CD4-positive, alpha-beta T cell treated with Interleukin-2 at 100 ng/mL for 4 hours (primary cell): ENCODE measurements around the gene IFNE.

Experiments
- DNase-seq: peaks from one replicate; pipeline ENCODE4 v3.0.0-alpha.2; 2020; ENCODE audit warnings: low spot score

The IFNE gene, protein sequence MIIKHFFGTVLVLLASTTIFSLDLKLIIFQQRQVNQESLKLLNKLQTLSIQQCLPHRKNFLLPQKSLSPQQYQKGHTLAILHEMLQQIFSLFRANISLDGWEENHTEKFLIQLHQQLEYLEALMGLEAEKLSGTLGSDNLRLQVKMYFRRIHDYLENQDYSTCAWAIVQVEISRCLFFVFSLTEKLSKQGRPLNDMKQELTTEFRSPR

DNA sequence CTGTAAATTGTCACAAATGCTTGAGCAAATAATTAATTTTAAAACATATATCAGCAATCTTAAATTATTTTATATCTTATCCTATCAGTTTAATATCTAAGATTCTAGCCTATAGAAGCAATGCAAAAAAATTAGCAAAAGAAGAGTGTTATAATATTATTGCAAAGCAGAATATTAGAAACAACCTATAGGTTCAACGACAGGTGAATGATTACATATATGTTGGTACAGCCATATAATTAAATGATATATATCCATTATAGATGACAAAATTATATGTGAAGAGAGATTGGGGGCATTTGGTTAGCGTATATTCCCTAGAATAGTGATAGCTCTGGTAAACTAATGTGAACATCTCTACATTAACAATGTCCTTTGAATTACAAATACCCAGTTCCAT lies at the start of gene IFNE:
Gene IFNE (minus strand): TSS at position 101 of the 400 bp plus-strand sequence. CDS start 619 bp downstream, outside the sequence.
- DNase-seq: no peak

- DNase-seq: no peak
These were observed 46.2 kb upstream of the IFNE start for GRCh38 chr9:21528123-21528808.

DNA sequence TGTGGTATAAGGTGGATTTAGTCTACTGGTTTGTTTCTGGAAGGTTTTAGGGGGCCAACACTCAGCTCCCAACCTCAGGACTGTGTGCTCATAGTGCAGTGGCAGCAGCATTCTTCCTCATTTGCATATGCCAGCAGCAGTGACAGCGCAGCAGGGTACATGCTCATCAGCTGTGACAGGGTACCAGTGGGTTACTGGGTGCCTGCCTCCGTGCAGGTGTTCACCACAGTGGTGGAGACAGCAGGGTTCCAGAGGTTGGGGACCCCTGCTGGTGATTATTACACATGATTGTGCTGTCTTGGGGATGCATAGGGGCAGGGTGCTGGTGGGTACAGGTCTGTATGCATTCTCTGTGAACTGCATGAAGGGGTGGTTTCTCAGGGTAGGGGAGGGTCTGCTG lies 45.5 kb upstream of the IFNE start:
- no peak for DNase-seq

- DNase-seq: no peak
These were observed 43.1 kb upstream of the IFNE start for GRCh38 chr9:21525174-21525573.

- DNase-seq: no peak
These were observed 42.2 kb upstream of the IFNE start for GRCh38 chr9:21524099-21524830.

GRCh38 chr9:21523021-21524014 lies 41.2 kb upstream of the IFNE start:
- DNase-seq: no peak

DNA sequence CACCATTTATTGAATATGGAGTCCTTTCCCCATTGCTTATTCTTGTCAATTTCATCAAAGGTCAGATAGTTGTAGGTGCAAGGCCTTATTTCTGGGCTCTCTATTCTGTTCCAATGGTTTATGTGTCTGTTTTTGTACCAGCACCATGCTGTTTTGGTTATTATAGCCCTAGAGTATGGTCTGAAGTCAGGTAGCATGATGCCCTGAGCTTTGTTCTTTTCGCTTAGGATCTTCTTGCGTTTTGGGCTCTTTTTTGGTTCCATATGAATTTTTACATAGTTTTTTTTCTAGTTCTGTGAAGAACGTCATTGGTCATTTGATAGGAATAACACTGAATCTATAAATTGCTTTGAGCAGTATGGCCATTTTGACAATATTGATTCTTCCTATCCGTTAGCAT lies 40.2 kb upstream of the IFNE start:
- no peak for DNase-seq

DNA sequence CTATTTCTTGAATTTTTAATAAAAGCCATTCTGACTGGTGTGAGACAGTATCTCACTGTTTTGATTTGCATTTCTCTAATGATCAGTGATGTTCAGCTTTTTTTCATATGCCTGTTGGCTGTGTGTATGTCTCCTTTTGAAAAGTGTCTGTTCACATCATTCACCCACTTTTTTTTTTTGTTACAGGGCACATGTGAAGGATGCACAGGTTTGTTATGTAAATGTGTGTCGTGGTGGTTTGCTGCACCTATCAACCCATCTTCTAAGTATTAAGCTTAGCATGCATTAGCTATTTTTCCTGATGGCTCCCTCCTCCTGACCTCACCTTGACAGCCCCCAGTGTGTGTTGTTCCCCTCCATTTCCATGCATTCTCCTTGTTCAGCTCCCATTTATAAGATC lies 39.3 kb upstream of the IFNE start:
- DNase-seq: no peak

GRCh38 chr9:21520501-21521228 lies 38.6 kb upstream of the IFNE start:
- DNase-seq: no peak

GRCh38 chr9:21519855-21520434 lies 37.8 kb upstream of the IFNE start:
- no peak for DNase-seq

- no peak for DNase-seq
These were observed 34.7 kb upstream of the IFNE start for GRCh38 chr9:21516796-21517195.

DNA sequence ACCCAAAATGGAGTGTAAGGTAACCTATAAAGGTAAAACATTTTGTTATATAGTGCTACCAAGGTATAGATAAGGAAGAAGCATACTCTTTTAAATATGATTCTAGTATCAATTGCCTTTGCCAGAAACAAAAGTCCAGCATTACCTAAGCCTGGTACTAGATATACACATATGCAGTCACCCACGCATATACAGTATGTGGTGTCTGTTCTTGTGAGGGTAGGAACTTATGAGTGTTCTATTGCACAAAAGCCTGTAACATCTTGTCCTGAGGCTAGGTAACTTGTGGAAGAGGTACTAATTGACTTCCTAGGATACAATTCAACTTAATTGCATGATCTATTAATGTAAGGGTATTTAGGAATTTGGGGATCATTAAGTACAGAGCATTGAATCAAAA lies 31.3 kb upstream of the IFNE start:
- DNase-seq: no peak

GRCh38 chr9:21510806-21511205 lies 28.7 kb upstream of the IFNE start:
- DNase-seq: no peak

DNA sequence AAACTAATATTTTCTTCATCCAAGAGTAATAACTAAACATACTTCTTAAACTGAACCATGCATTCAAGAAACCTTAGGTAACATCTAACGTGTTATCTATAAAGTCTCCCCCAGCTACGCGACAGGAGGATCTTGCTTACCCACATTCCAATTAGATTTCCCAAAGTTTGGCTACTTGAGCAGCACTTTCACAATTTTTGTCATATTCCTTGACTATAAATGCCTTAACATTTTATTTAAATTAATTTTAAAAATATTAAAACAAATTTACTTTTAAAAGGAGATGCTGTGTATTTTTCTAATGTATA lies 25.3 kb upstream of the IFNE start:
- no peak for DNase-seq

- no peak for DNase-seq
These were observed 24.7 kb upstream of the IFNE start for GRCh38 chr9:21506626-21507482.

GRCh38 chr9:21505425-21506179 lies 23.5 kb upstream of the IFNE start:
- no peak for DNase-seq

DNA sequence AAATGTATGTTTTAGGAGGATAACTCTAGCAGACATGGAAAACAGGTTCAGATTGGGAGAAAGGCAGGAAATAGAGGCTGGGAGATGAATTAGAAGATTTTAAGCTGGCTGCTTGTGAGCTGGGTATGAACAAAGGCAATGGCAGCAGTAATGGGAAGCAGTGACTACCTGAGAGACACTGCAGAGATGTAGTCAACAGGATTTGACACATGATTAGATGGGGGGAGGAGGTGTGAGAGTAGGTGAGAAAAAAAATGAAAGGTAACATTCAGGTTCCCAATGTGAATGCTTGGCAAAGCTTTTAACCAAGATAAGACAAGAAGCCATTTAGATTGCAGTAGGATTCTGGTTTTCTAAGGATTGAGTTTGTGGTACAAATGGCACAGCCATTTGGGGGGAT lies 22.8 kb upstream of the IFNE start:
- DNase-seq: peak; percentile 25

GRCh38 chr9:21504113-21504512 lies 22.0 kb upstream of the IFNE start:
- no peak for DNase-seq

DNA sequence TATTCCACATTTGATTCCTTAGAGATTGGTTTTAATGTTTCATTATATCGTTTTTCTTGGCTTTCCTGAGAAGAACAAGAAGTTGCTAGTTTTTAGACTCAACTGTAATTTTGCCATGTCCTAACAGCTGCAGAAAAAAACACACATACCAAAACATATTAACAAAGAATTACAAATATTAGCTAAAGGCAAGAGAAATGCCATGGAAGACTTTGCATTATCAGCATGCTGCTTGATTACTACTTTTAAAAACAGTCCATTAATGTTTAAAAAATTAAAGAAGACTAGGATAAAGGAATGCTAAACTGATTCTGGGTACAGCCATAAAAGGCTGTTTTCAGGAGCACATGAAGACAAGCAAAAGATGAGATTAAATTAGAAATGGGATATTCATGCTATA lies 20.5 kb upstream of the IFNE start:
- no peak for DNase-seq

GRCh38 chr9:21499912-21500311 lies 17.8 kb upstream of the IFNE start:
- DNase-seq: no peak
